ENCODE measurements around the gene TBKBP1.

GRCh38 chr17:47685556-47686275 is 8.2 kb upstream of the TBKBP1 start:
- no peak for TF ChIP-seq CTCF (conservative IDR thresholded peaks at IDR 0.05; ENCODE audit: low read depth, low read length)
- no peak for TF ChIP-seq EZH2phosphoT487 (IDR thresholded peaks at IDR 0.05; ENCODE audit: borderline replicate concordance, low read length)
- TF ChIP-seq EZH2 (IDR thresholded peaks at IDR 0.05; ENCODE audit: low read length, unreplicated experiment), result no peak

All from PC-3 (cell line).